Fibroblast of skin of left quadriceps (primary cell): ENCODE results near the gene ZNF324.
A peak's percentile ranks its signal among the peaks of the same experiment; 100 is the strongest.
"Not testable (repeated sequence)": the region's sequence is repeated elsewhere in the genome, so short reads cannot be mapped to it uniquely, and the experiment has no call there.

Source experiments
- DNase-seq, 2 experiments: peaks; one replicate each; pipeline ENCODE4 v3.0.0-alpha.2; 2013; ENCODE audit warnings: low read depth in 2 of 2

The ZNF324 gene

GRCh38 chr19:58499021-58499927 is 32.4 kb downstream of the ZNF324 start:
- DNase-seq = peak; percentile 98

GRCh38 chr19:58500242-58500641 is 33.4 kb downstream of the ZNF324 start:
- no peak for DNase-seq

- DNase-seq = not testable (repeated sequence)
Observed at GRCh38 chr19:58507602-58508223, 40.8 kb downstream of the ZNF324 start.

- no peak for DNase-seq
Observed at GRCh38 chr19:58509731-58510083, 42.8 kb downstream of the ZNF324 start.

- DNase-seq = no peak
Observed at GRCh38 chr19:58510084-58510862, 43.4 kb downstream of the ZNF324 start.

GRCh38 chr19:58511353-58512208 is 44.7 kb downstream of the ZNF324 start, which contains the start of gene SLC27A5:
SLC27A5 (minus strand) TSS chr19:58511992; CDS start chr19:58511955, 37 bp downstream.
- DNase-seq = no peak

- no peak for DNase-seq
Observed at GRCh38 chr19:58513213-58513693, 46.4 kb downstream of the ZNF324 start.

- DNase-seq = peak; percentile 67
Observed at GRCh38 chr19:58513694-58514563, 47.0 kb downstream of the ZNF324 start.

- DNase-seq = no peak
Observed at GRCh38 chr19:58514564-58515022, 47.7 kb downstream of the ZNF324 start.

GRCh38 chr19:58515259-58515658 is 48.4 kb downstream of the ZNF324 start:
- no peak for DNase-seq

GRCh38 chr19:58516246-58516836 is 49.5 kb downstream of the ZNF324 start:
- DNase-seq = no peak

- no peak for DNase-seq
Observed at GRCh38 chr19:58516964-58517833, 50.3 kb downstream of the ZNF324 start.

- no peak for DNase-seq
Observed at GRCh38 chr19:58518256-58519086, 51.6 kb downstream of the ZNF324 start.

GRCh38 chr19:58519087-58519354 is 52.1 kb downstream of the ZNF324 start:
- peak; percentile 42 to 54 for DNase-seq

GRCh38 chr19:58519355-58520256 is 52.7 kb downstream of the ZNF324 start, which contains the start of gene ZBTB45:
ZBTB45 (minus strand) TSS chr19:58519810; CDS start chr19:58517673, 2,137 bp downstream.
- DNase-seq = peak; percentile 92 to 93

GRCh38 chr19:58520257-58520599 is 53.3 kb downstream of the ZNF324 start:
- DNase-seq = no peak

GRCh38 chr19:58521651-58522050 is 54.8 kb downstream of the ZNF324 start:
- DNase-seq = no peak
